Adrenal gland (tissue), 5 donors: ENCODE data around the gene HSPA12B.

Experiments
- CTCF ChIP-seq, 6 experiments: fragments of 450-650 bp in 4 of 6; fragments of 200-600 bp in 2 of 6; sonication (generic) in 1 of 6; IDR thresholded peaks; 1 replicate in 5 of 6; 2 replicates in 1 of 6; pipeline versions ENCODE4 v1.5.1 to v1.8.0; 2016 to 2021; ENCODE audit warnings: antibody characterized with exemption in 6 of 6, mild to moderate bottlenecking in 2 of 6, moderate library complexity in 1 of 6
- POLR2A ChIP-seq, 2 donors: fragments of 450-650 bp; IDR thresholded peaks; one replicate each; pipeline ENCODE4 v1.6.1; 2017; ENCODE audit warnings: antibody characterized with exemption in 2 of 2, mild to moderate bottlenecking in 2 of 2, moderate library complexity in 1 of 2
- donor health status: DM: no; HTN: no; CAD: no.

- TF ChIP-seq CTCF (IDR thresholded peaks at IDR 0.05) (no peak), POLR2A (IDR thresholded peaks at IDR 0.05) (no peak)
Observed at GRCh38 chr20:3745686-3746173, 13.2 kb downstream of the HSPA12B start.
